Tibial nerve (tissue), 4 donors: ENCODE data around the gene NOP16.

Source experiments
- CTCF ChIP-seq, 5 experiments: fragments of 200-600 bp in 3 of 5; fragments of 450-650 bp in 2 of 5; sonication (generic) in 3 of 5; IDR thresholded peaks; one replicate each; pipeline ENCODE4 v1.5.1; 2016 to 2019; ENCODE audit warnings: antibody characterized with exemption in 5 of 5, mild to moderate bottlenecking in 3 of 5, moderate library complexity in 2 of 5
- EP300 ChIP-seq, 2 donors: sonication (generic); formaldehyde crosslinking; IDR thresholded peaks; one replicate each; pipeline ENCODE4 v1.6.1; 2017; ENCODE audit warnings: antibody characterized with exemption in 2 of 2, mild to moderate bottlenecking in 1 of 2
- POLR2A ChIP-seq, 2 donors: fragments of 450-650 bp; IDR thresholded peaks; one replicate each; pipeline ENCODE4 v1.6.1; 2017; ENCODE audit warnings: antibody characterized with exemption in 2 of 2, mild to moderate bottlenecking in 2 of 2, moderate library complexity in 2 of 2

- no peak for TF ChIP-seq CTCF (IDR thresholded peaks at IDR 0.05)
- TF ChIP-seq EP300 (IDR thresholded peaks at IDR 0.05): no peak
- no peak for TF ChIP-seq POLR2A (IDR thresholded peaks at IDR 0.05)
Observed at GRCh38 chr5:176362233-176362490, 26.2 kb downstream of the NOP16 start.
